Keratinocyte (primary cell): Measurements from ENCODE around the gene AMBRA1. TPM values are rescaled to one million over a fixed set of nuclear protein-coding genes. Genes with fewer than 3 reads are reported as not detected.

Source experiments
- DNase-seq: peaks from one replicate; pipeline ENCODE4 v3.0.0-alpha.2; 2011; ENCODE audit warnings: low read depth, missing footprints, low spot score
- FAIRE-seq: peaks from 2 replicates; lab custom pipeline; 2011; peaks lifted over from hg19 to GRCh38; lab: Jason Lieb, UNC
- H2AFZ ChIP-seq: 2 replicates; pipeline ENCODE4 v1.6.0; 2012; ENCODE audit warnings: low read length, control low read depth, inconsistent platforms; ENCODE audit not compliant: control insufficient read depth
- H3K27ac ChIP-seq: 2 replicates; pipeline ENCODE4 v1.5.1; 2011; ENCODE audit warnings: low read length; ENCODE audit not compliant: control insufficient read depth, insufficient read depth
- H3K27me3 ChIP-seq: 3 replicates; pipeline ENCODE4 v1.6.0; 2011; ENCODE audit warnings: low read length; ENCODE audit not compliant: control insufficient read depth, insufficient read depth; ENCODE audit errors: extremely low read depth
- H3K36me3 ChIP-seq, 2 experiments: 2 replicates in 1 of 2; 3 replicates in 1 of 2; pipeline ENCODE4 v1.5.1; 2011; ENCODE audit warnings: low read length in 2 of 2, mild to moderate bottlenecking in 1 of 2; ENCODE audit not compliant: control insufficient read depth in 2 of 2, insufficient read depth in 2 of 2; ENCODE audit errors: extremely low read depth in 1 of 2
- H3K4me1 ChIP-seq: 3 replicates; pipeline ENCODE4 v1.5.1; 2011; ENCODE audit warnings: low read length; ENCODE audit not compliant: control insufficient read depth, insufficient read depth; ENCODE audit errors: extremely low read depth
- H3K4me2 ChIP-seq: 3 replicates; pipeline ENCODE4 v1.6.0; 2011; ENCODE audit warnings: low read depth, low read length; ENCODE audit not compliant: control insufficient read depth, insufficient read depth; ENCODE audit errors: extremely low read depth
- H3K4me3 ChIP-seq, 3 experiments: fragments of 200-600 bp in 1 of 3; sonication (generic) in 1 of 3; 2 replicates in 2 of 3; 3 replicates in 1 of 3; pipeline ENCODE4 v1.5.1; 2011 to 2016; ENCODE audit warnings: low read length in 3 of 3, mild to moderate bottlenecking in 3 of 3, control low read depth in 2 of 3, inconsistent platforms in 1 of 3, low read depth in 1 of 3, mixed read lengths in 1 of 3, mixed run types in 1 of 3, moderate library complexity in 1 of 3; ENCODE audit not compliant: control insufficient read depth in 2 of 3, insufficient read depth in 2 of 3; ENCODE audit errors: extremely low read depth in 1 of 3
- H3K79me2 ChIP-seq: 2 replicates; pipeline ENCODE4 v1.6.0; 2012; ENCODE audit warnings: low read length; ENCODE audit not compliant: control insufficient read depth, insufficient read depth
- H3K9ac ChIP-seq: 3 replicates; pipeline ENCODE4 v1.6.0; 2011; ENCODE audit warnings: low read length; ENCODE audit not compliant: control insufficient read depth, insufficient read depth; ENCODE audit errors: extremely low read depth
- H3K9me1 ChIP-seq: 3 replicates; pipeline ENCODE4 v1.6.0; 2011; ENCODE audit warnings: low read length; ENCODE audit not compliant: control insufficient read depth, insufficient read depth; ENCODE audit errors: extremely low read depth
- H3K9me3 ChIP-seq: 2 replicates; pipeline ENCODE4 v1.5.1; 2012; ENCODE audit warnings: low read depth, low read length; ENCODE audit not compliant: control insufficient read depth
- H4K20me1 ChIP-seq: 3 replicates; pipeline ENCODE4 v1.6.0; 2011; ENCODE audit warnings: low read length; ENCODE audit not compliant: control insufficient read depth, insufficient read depth; ENCODE audit errors: extremely low read depth
- CTCF ChIP-seq, 3 experiments: IDR thresholded peaks in 1 of 3; conservative IDR thresholded peaks in 1 of 3; optimal IDR thresholded peaks in 1 of 3; 2 replicates in 2 of 3; 3 replicates in 1 of 3; pipeline versions ENCODE3 to v1.5.1; 2011; ENCODE audit warnings: low read length in 3 of 3, mild to moderate bottlenecking in 3 of 3, moderate library complexity in 2 of 3, control low read depth in 1 of 3, inconsistent platforms in 1 of 3; ENCODE audit not compliant: insufficient read depth in 2 of 3; ENCODE audit errors: extremely low read depth in 1 of 3
- EZH2 ChIP-seq: IDR thresholded peaks from one replicate; pipeline ENCODE4 v1.6.1; 2012; ENCODE audit warnings: inconsistent platforms, mild to moderate bottlenecking, low read length, moderate library complexity
- dilution Hi-C: fragments of 300-500 bp; cut with MboI; formaldehyde crosslinking; loops from one replicate; pipeline ENCODE4 v1.7.0; 2020; ENCODE audit warnings: low sequenced_read_pairs; ENCODE audit not compliant: extremely low pct_ligation_motif_present
- polyA plus RNA-seq, 5 experiments: library from polyadenylated mRNA; depleted of rRNA in 3 of 5; stranded (reverse) in 3 of 5; stranded (forward) in 1 of 5; unstranded in 1 of 5; fragments of >200 nt; gene quantifications; 1 replicate in 1 of 5; 2 replicates in 3 of 5; 3 replicates in 1 of 5; pipeline versions ENCODE4 v1.2.1 to v1.2.3, GENCODE V29; 2011 to 2012; ENCODE audit warnings: missing spikeins in 2 of 5, low read depth in 1 of 5, low replicate concordance in 1 of 5

AMBRA1 gene
- polyA plus RNA-seq, 1 donor (not counting 4 experiments of a cell fraction or from before 2014, with no cell fraction given), result 10.5 TPM

DNA sequence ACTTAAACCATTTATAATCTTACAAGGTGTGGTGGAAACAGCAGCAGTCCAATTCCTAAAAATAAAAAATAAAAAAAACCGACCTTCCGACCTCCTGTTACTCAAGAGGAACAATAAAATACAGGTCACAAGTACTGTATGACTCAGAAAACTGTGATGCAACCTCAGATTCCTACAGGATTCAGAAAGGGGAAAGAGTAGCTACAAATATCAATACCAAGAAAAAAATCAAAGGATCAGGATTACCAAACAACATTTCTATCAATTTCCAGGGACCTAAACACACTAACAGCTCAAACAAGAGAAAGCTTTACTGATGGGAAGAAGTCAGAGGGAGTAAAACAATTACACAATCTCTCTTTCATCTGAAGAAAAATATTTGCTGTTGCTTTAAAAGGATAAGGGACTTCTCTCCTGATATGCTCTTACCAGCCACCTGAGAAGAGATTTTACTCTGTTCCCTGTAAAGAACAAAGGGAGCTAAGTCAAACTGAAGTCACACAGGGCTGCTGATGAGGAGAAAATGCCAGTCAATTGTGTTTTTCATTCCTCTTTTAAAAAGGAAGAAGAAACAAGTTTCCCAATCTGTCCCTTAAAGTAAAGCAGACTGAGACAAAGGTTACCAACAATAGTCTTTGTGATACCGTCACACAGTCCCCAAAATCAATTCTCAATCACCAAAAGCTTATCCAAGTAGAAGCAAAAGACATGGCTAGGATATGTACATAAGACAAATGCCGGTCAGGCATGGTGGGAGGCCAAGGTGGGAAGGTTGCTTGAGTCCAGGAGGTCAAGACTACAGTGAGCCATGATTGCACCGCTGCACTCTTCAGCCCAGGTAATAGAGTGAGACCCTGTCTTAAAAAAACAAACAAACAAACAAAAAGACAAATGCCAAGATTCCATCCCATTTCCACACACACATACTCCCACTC lies 39.3 kb downstream of the AMBRA1 start:
- no peak for TF ChIP-seq CTCF (optimal IDR thresholded peaks at IDR 0.05 in 1 of 3, IDR thresholded peaks at IDR 0.05 in 1 of 3, conservative IDR thresholded peaks at IDR 0.05 in 1 of 3; ENCODE audit: extremely low read depth in 1 of 3, insufficient read depth in 2 of 3, low read length in 3 of 3)
- no peak for TF ChIP-seq EZH2
- Histone ChIP-seq H3K9me3 (no peaks in the 10 kb centered on the region), H3K4me3 (peak overlapping the region in 1 of 3 experiments; percentile 1), H3K27ac (peak overlapping the region; percentile 87), H2AFZ (no peak overlapping the region), H3K4me1 (peaks cover 20% of the 10 kb centered on the region), H3K79me2 (peaks cover 66% of the 10 kb centered on the region), H3K27me3 (no peaks in the 10 kb centered on the region), H3K36me3 (no peaks in the 10 kb centered on the region), H3K4me2 (peak overlapping the region; percentile 63), H3K9ac (peak overlapping the region; percentile 61), H3K9me1 (no peaks in the 10 kb centered on the region), H4K20me1 (no peaks in the 10 kb centered on the region)
- FAIRE-seq (no peak), DNase-seq (no peak)
- dilution Hi-C loops, result no loop called here

- no peaks in the 10 kb centered on the region for H4K20me1 ChIP-seq
- dilution Hi-C loops, result no loop called here
- H3K9me1 ChIP-seq, result no peaks in the 10 kb centered on the region
- H3K79me2 ChIP-seq, result peaks cover 66% of the 10 kb centered on the region
- FAIRE-seq (no peak), DNase-seq (no peak)
- peak overlapping the region; percentile 35 for H3K9ac ChIP-seq
- H2AFZ ChIP-seq, result no peak overlapping the region
- no peaks in the 10 kb centered on the region for H3K27me3 ChIP-seq
- no peaks in the 10 kb centered on the region for H3K9me3 ChIP-seq
- peaks cover 20% of the 10 kb centered on the region for H3K4me1 ChIP-seq
- no peaks in the 10 kb centered on the region for H3K36me3 ChIP-seq
- TF ChIP-seq EZH2 (no peak), CTCF (optimal IDR thresholded peaks at IDR 0.05 in 1 of 3, IDR thresholded peaks at IDR 0.05 in 1 of 3, conservative IDR thresholded peaks at IDR 0.05 in 1 of 3; ENCODE audit: extremely low read depth in 1 of 3, insufficient read depth in 2 of 3, low read length in 3 of 3) (no peak)
- no peak overlapping the region for H3K4me3 ChIP-seq
- H3K4me2 ChIP-seq, result peak overlapping the region; percentile 63
- peak overlapping the region; percentile 87 for H3K27ac ChIP-seq
Observed at GRCh38 chr11:46553814-46554212, 40.0 kb downstream of the AMBRA1 start.
